Measurements from ENCODE around the gene NEK9. TPM values are rescaled to one million over a fixed set of nuclear protein-coding genes. Genes with fewer than 3 reads are reported as not detected.

The NEK9 gene
- polyA plus RNA-seq, 1 donor = 72.8 TPM

DNA sequence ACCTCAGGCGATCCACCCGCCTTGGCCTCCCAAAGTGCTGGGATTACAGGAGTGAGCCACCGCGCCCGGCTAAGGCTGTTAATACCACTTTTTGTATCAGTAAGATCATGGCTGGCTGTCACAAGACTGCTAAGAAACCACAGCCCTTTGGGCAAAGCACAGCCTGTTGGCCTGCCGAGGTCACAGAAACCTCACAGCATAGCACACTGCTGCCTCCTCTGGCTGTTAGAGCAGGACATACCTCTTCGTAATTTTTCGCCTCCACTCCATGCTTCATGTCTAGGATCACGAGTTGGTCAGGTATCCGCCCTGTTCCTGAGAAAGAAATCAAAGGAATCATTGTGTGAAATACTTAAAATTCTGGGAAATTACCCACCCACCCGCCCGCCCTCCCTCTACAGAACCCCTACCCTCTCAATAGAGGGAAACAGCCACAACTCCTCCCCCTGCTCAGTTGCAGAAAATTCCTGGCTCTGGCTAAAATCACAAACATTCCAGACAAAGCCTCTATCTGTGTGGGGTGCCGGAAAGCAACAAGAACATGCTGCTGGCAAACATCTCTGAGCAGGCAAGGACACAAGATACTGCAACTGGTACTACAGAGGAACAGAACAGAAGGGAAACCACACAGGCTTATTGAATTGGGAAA, 20.7 kb upstream of the NEK9 start:
- Histone ChIP-seq H3K27me3 (ENCODE audit: control insufficient read depth, insufficient read depth, low read length) (no peaks in the 10 kb centered on the region), H3K36me3 (ENCODE audit: control insufficient read depth, insufficient read depth, low read length) (peaks cover 30% of the 10 kb centered on the region), H3K4me1 (ENCODE audit: control insufficient read depth, insufficient read depth, low read length) (no peaks in the 10 kb centered on the region), H3K9me3 (ENCODE audit: control insufficient read depth, low read depth, low read length) (no peaks in the 10 kb centered on the region), H3K4me3 (ENCODE audit: low read length) (no peak overlapping the region), H3K27ac (ENCODE audit: low read length) (no peak overlapping the region)
- no CpG with 5 or more reads among the region's 13 CpGs for WGBS (ENCODE audit: insufficient coverage, low lambda C conversion rate)
- peak; percentile 51 to 56 for DNase-seq

DNA sequence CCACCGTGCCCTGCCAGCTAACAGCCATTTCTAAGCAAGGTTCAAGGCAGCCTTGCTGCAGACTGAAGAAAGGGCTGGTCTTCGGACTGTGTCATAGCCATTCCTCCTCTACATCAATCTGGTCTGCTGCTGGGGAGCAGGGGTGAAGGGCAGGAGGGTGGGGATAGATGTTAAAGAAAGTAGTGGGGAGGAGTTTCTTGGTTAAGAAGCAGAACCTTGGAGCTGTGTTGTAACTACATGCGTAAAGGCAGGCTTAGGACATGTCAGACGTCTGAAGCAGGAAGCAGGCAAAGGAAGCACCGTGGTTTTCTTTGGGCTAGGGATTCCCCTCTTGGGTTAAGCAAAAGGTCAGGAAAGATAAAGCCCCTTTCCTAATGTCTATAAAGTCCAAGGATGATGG, 18.1 kb upstream of the NEK9 start:
- Histone ChIP-seq H3K27ac (ENCODE audit: low read length) (no peak overlapping the region), H3K9me3 (ENCODE audit: control insufficient read depth, low read depth, low read length) (no peaks in the 10 kb centered on the region), H3K27me3 (ENCODE audit: control insufficient read depth, insufficient read depth, low read length) (no peaks in the 10 kb centered on the region), H3K4me3 (ENCODE audit: low read length) (no peak overlapping the region), H3K4me1 (ENCODE audit: control insufficient read depth, insufficient read depth, low read length) (no peaks in the 10 kb centered on the region), H3K36me3 (ENCODE audit: control insufficient read depth, insufficient read depth, low read length) (peaks cover 19% of the 10 kb centered on the region)
- WGBS (ENCODE audit: insufficient coverage, low lambda C conversion rate) = no CpG with 5 or more reads among the region's 5 CpGs
- DNase-seq = peak in 1 of 2 donors; percentile 31

GRCh38 chr14:75143761-75144527, 17.1 kb upstream of the NEK9 start:
- DNase-seq = peak in 1 of 2 donors; percentile 38
- no peaks in the 10 kb centered on the region for H3K27me3 ChIP-seq (ENCODE audit: control insufficient read depth, insufficient read depth, low read length)
- H3K4me3 ChIP-seq (ENCODE audit: low read length) = no peak overlapping the region
- peaks cover 17% of the 10 kb centered on the region for H3K36me3 ChIP-seq (ENCODE audit: control insufficient read depth, insufficient read depth, low read length)
- H3K9me3 ChIP-seq (ENCODE audit: control insufficient read depth, low read depth, low read length) = no peaks in the 10 kb centered on the region
- H3K27ac ChIP-seq (ENCODE audit: low read length) = no peak overlapping the region
- WGBS (ENCODE audit: insufficient coverage, low lambda C conversion rate) = no CpG with 5 or more reads among the region's 9 CpGs
- no peaks in the 10 kb centered on the region for H3K4me1 ChIP-seq (ENCODE audit: control insufficient read depth, insufficient read depth, low read length)

DNA sequence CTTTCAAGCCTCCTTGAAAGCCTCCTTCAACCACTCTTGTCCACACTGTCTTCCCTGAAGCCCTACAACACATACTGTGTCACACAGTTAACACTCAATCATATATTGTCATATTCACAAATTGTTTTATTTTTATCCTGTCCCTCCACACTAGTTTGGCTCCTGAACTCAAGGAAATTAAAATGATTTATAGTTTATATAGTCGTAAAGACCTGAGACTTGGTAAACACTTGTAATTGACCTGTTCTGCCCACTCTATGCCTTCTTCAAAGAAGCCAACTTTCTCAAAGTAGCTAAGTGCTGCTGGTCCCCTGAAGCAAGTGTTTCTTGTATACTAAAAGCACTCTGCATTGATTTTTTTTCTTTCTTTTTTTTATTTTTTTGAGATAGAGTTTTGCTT, 15.6 kb upstream of the NEK9 start:
- no peak overlapping the region for H3K27ac ChIP-seq (ENCODE audit: low read length)
- no peaks in the 10 kb centered on the region for H3K4me1 ChIP-seq (ENCODE audit: control insufficient read depth, insufficient read depth, low read length)
- H3K4me3 ChIP-seq (ENCODE audit: low read length) = no peak overlapping the region
- no peaks in the 10 kb centered on the region for H3K9me3 ChIP-seq (ENCODE audit: control insufficient read depth, low read depth, low read length)
- H3K36me3 ChIP-seq (ENCODE audit: control insufficient read depth, insufficient read depth, low read length) = peaks cover 17% of the 10 kb centered on the region
- 60% methylated on average over 1 of the region's 1 CpG for WGBS (ENCODE audit: insufficient coverage, low lambda C conversion rate)
- no peak for DNase-seq
- no peaks in the 10 kb centered on the region for H3K27me3 ChIP-seq (ENCODE audit: control insufficient read depth, insufficient read depth, low read length)

DNA sequence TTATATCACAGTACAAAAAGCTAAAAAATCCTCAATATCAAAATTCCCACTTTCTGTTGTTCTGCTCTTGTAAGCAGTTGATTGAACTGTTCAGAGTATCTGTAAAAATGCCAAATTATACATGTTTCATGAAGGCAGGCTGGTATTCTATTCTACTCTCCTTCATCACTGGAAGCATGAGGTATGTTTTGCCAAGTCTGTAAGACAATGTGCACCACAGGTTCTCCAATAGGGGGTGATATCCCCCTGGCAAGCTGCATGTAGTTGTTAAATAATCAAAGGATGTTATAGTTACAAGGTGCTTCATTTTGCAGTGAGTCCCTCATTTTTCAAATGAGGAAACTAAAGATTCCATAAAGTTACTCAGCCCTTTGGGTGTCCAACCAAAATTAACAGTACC, 15.1 kb upstream of the NEK9 start:
- Histone ChIP-seq H3K27me3 (ENCODE audit: control insufficient read depth, insufficient read depth, low read length) (no peaks in the 10 kb centered on the region), H3K27ac (ENCODE audit: low read length) (no peak overlapping the region), H3K9me3 (ENCODE audit: control insufficient read depth, low read depth, low read length) (no peaks in the 10 kb centered on the region), H3K4me3 (ENCODE audit: low read length) (no peak overlapping the region), H3K36me3 (ENCODE audit: control insufficient read depth, insufficient read depth, low read length) (peaks cover 17% of the 10 kb centered on the region), H3K4me1 (ENCODE audit: control insufficient read depth, insufficient read depth, low read length) (no peaks in the 10 kb centered on the region)
- no peak for DNase-seq

- no peaks in the 10 kb centered on the region for H3K4me1 ChIP-seq (ENCODE audit: control insufficient read depth, insufficient read depth, low read length)
- no CpG with 5 or more reads among the region's 2 CpGs for WGBS (ENCODE audit: insufficient coverage, low lambda C conversion rate)
These were observed 14.2 kb upstream of the NEK9 start for GRCh38 chr14:75141062-75141461.

GRCh38 chr14:75140620-75141019, 13.8 kb upstream of the NEK9 start:
- no peak for DNase-seq
- H3K36me3 ChIP-seq (ENCODE audit: control insufficient read depth, insufficient read depth, low read length) = peaks cover 13% of the 10 kb centered on the region
- H3K4me1 ChIP-seq (ENCODE audit: control insufficient read depth, insufficient read depth, low read length) = no peaks in the 10 kb centered on the region
- no peaks in the 10 kb centered on the region for H3K27me3 ChIP-seq (ENCODE audit: control insufficient read depth, insufficient read depth, low read length)
- no peak overlapping the region for H3K27ac ChIP-seq (ENCODE audit: low read length)
- no peaks in the 10 kb centered on the region for H3K9me3 ChIP-seq (ENCODE audit: control insufficient read depth, low read depth, low read length)
- WGBS (ENCODE audit: insufficient coverage, low lambda C conversion rate) = 100% methylated on average over 1 of the region's 2 CpGs
- H3K4me3 ChIP-seq (ENCODE audit: low read length) = no peak overlapping the region

More at GRCh38 chr14:75141062-75141461, 14.2 kb upstream of the NEK9 start:
- DNase-seq = no peak
- peaks cover 12% of the 10 kb centered on the region for H3K36me3 ChIP-seq (ENCODE audit: control insufficient read depth, insufficient read depth, low read length)
- H3K27me3 ChIP-seq (ENCODE audit: control insufficient read depth, insufficient read depth, low read length) = no peaks in the 10 kb centered on the region
- H3K27ac ChIP-seq (ENCODE audit: low read length) = no peak overlapping the region
- no peak overlapping the region for H3K4me3 ChIP-seq (ENCODE audit: low read length)
- no peaks in the 10 kb centered on the region for H3K9me3 ChIP-seq (ENCODE audit: control insufficient read depth, low read depth, low read length)

- WGBS (ENCODE audit: insufficient coverage, low lambda C conversion rate) = no CpG with 5 or more reads among the region's 2 CpGs
- no peak overlapping the region for H3K4me3 ChIP-seq (ENCODE audit: low read length)
- H3K27me3 ChIP-seq (ENCODE audit: control insufficient read depth, insufficient read depth, low read length) = no peaks in the 10 kb centered on the region
- H3K9me3 ChIP-seq (ENCODE audit: control insufficient read depth, low read depth, low read length) = no peaks in the 10 kb centered on the region
- peaks cover 3% of the 10 kb centered on the region for H3K4me1 ChIP-seq (ENCODE audit: control insufficient read depth, insufficient read depth, low read length)
- no peak overlapping the region for H3K27ac ChIP-seq (ENCODE audit: low read length)
- no peak for DNase-seq
- peaks cover 19% of the 10 kb centered on the region for H3K36me3 ChIP-seq (ENCODE audit: control insufficient read depth, insufficient read depth, low read length)
These were observed 12.3 kb upstream of the NEK9 start for GRCh38 chr14:75139185-75139584.

- Histone ChIP-seq H3K4me1 (ENCODE audit: control insufficient read depth, insufficient read depth, low read length) (peaks cover 3% of the 10 kb centered on the region), H3K27ac (ENCODE audit: low read length) (no peak overlapping the region), H3K4me3 (ENCODE audit: low read length) (no peak overlapping the region), H3K9me3 (ENCODE audit: control insufficient read depth, low read depth, low read length) (peaks cover 5% of the 10 kb centered on the region), H3K27me3 (ENCODE audit: control insufficient read depth, insufficient read depth, low read length) (no peaks in the 10 kb centered on the region), H3K36me3 (ENCODE audit: control insufficient read depth, insufficient read depth, low read length) (peaks cover 25% of the 10 kb centered on the region)
- no peak for DNase-seq
- WGBS (ENCODE audit: insufficient coverage, low lambda C conversion rate) = no CpG with 5 or more reads among the region's 1 CpG
These were observed 11.6 kb upstream of the NEK9 start for GRCh38 chr14:75138492-75138891.

DNA sequence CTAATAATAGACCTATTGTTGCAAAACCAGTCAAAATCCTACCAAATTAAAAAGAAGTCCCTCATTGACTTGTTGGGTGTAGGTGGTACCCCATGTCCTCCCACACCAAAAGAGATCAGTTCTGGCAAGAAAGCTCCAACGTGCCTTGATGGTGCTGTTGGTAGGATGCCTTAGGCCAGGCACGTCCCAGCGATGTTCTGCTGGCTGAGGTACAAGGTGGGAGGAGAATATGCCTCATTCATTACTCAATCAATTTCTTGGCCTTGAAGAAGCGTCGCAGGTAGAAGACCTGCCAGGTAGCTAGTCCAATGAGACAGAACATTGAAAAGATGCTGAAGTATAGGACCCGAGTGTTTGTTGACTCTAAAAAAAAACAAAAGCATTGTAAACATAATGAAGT, 7.8 kb upstream of the NEK9 start:
- Histone ChIP-seq H3K4me1 (ENCODE audit: control insufficient read depth, insufficient read depth, low read length) (peaks cover 3% of the 10 kb centered on the region), H3K27me3 (ENCODE audit: control insufficient read depth, insufficient read depth, low read length) (no peaks in the 10 kb centered on the region), H3K27ac (ENCODE audit: low read length) (peak overlapping the region; percentile 20), H3K4me3 (ENCODE audit: low read length) (no peak overlapping the region), H3K9me3 (ENCODE audit: control insufficient read depth, low read depth, low read length) (peaks cover 5% of the 10 kb centered on the region), H3K36me3 (ENCODE audit: control insufficient read depth, insufficient read depth, low read length) (peaks cover 26% of the 10 kb centered on the region)
- no CpG with 5 or more reads among the region's 6 CpGs for WGBS (ENCODE audit: insufficient coverage, low lambda C conversion rate)
- DNase-seq = no peak

DNA sequence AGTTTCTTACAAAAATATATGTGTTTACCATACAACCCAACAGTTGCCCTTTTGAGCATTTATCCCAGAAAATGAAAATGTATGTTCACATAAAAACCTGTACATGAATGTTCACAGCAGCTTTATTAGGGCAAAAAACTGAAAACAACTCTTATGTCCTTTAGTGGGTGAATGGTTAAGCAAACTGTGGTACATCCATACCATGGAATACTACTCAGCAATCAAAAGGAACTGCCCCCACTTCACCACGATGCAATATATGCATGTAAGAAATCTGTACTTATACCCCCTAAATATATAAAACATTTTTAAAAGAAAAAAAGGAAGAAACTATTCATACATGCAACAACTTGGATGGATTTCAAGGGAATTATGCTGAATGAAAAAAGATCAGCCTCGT, 6.7 kb upstream of the NEK9 start:
- no CpG with 5 or more reads among the region's 2 CpGs for WGBS (ENCODE audit: insufficient coverage, low lambda C conversion rate)
- peak overlapping the region; percentile 20 for H3K27ac ChIP-seq (ENCODE audit: low read length)

More for the DNA sequence above, 6.7 kb upstream of the NEK9 start:
- H3K9me3 ChIP-seq (ENCODE audit: control insufficient read depth, low read depth, low read length) = peaks cover 5% of the 10 kb centered on the region
- DNase-seq = no peak
- no peak overlapping the region for H3K4me3 ChIP-seq (ENCODE audit: low read length)
- peaks cover 26% of the 10 kb centered on the region for H3K36me3 ChIP-seq (ENCODE audit: control insufficient read depth, insufficient read depth, low read length)
- peaks cover 4% of the 10 kb centered on the region for H3K4me1 ChIP-seq (ENCODE audit: control insufficient read depth, insufficient read depth, low read length)
- H3K27me3 ChIP-seq (ENCODE audit: control insufficient read depth, insufficient read depth, low read length) = no peaks in the 10 kb centered on the region

All from large intestine (tissue), 3 donors.